HG02623 (cell line): ENCODE measurements around the gene MACROD2.

Experiments
- ATAC-seq: cut with Tn5 transposase; IDR thresholded peaks from one replicate; pipeline ENCODE4 v1.9.1; 2021; ENCODE audit warnings: moderate library complexity; ENCODE audit not compliant: unreplicated experiment

The MACROD2 gene

GRCh38 chr20:14838663-14839628, 843.6 kb downstream of the MACROD2 start:
- peak; percentile 83 for ATAC-seq

DNA sequence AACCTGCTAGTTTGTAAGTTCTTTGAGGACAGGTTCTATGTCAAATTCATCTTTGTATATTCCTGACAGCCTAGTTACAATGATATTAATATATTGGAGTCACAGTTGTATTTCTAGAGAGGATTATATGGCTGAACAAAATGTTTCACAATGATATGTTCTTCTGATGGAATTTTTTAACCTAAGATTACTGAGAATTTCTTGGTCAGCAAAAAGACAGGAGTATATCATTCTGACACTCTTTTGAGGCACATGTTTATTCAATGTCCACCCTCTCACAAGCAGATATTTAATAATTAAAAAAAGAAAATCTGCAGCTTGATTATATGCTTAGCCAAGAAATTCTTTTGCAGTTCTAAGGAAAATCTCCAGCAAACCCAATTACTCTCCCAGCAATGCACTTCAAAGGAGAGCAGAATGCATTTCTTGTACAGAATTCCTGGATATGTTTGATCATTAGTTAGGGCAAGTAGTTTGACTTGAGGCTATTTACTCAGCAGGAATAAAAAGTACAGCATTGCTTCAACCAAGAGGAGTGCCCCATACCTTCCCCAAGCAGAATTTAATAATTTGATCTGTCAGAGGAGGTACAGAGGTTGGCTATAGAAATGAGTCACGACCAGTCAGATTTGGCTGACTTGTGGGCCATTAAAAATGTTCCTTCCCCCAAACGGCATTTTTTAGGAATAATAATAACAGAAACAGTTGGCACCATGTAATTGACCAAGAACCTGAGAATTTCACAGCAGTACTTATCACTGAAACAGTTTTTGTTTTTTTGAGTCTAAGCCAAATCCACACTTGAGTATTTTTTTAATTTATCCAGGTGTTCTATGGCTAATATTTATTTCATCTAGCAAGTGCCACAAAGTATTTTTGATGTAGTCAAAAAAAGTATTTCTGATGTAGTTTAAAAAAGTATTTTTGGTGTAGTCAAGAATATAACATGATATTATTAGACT, 850.2 kb downstream of the MACROD2 start:
- no peak for ATAC-seq

- no peak for ATAC-seq
These were observed 853.5 kb downstream of the MACROD2 start for GRCh38 chr20:14848806-14849205.

DNA sequence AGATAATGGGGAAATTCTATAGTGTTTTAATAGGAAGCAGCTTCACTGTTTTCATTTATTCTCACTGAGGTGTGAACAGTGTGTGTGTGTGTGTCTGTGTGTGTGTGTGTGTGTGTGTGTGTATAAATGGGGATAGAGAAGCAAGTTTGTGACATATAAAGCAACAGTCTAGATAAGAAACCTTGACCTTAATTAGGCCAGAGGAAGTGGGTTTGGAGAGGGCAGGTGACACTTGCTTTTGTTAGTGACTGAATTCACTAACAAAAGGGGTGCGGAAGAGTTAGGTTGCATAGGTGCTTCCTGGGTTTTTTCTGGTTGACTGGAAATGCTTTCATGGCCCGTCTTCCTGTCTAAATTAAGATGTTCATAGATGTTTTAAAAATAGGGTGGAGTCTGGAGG, 857.8 kb downstream of the MACROD2 start:
- ATAC-seq = no peak

DNA sequence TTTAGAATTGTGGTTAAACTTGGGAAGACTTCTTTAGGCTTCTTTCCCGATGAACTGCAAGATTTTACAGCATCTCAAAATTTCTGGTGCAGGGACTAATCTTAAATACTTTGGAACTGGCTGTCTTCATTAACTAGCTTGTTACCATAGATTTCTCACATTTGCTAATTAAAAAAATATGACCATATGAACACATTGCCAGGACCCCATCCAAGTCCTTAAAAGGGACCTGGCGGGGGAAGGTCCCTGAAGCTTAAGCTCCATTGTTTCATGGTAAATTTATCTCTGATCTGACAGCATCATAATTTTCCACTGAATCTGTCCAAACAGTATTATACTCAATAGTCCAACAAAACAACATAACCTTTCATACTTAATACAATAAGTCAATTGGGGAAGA, 859.9 kb downstream of the MACROD2 start:
- no peak for ATAC-seq

DNA sequence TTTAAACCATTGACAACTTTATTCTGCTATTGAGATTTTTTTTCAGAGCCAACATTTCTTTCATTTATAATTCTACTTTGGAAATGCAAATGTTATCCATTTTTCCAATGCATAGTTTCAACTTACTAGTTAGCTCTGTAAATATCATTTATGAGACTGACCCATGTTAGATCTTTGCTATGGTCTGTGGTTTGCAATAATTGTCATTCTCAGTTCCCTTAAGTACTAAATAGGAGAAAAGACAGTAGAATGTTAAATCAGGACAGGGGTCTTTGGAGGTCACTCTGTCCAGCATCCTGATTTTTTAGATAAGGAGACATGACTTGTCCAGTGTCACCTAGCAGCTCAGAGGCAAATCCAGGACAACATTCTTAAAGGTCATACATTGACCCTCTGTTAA, 864.3 kb downstream of the MACROD2 start:
- ATAC-seq = no peak

GRCh38 chr20:14860410-14860814, 865.1 kb downstream of the MACROD2 start:
- no peak for ATAC-seq

GRCh38 chr20:14861028-14861699, 865.8 kb downstream of the MACROD2 start:
- no peak for ATAC-seq

DNA sequence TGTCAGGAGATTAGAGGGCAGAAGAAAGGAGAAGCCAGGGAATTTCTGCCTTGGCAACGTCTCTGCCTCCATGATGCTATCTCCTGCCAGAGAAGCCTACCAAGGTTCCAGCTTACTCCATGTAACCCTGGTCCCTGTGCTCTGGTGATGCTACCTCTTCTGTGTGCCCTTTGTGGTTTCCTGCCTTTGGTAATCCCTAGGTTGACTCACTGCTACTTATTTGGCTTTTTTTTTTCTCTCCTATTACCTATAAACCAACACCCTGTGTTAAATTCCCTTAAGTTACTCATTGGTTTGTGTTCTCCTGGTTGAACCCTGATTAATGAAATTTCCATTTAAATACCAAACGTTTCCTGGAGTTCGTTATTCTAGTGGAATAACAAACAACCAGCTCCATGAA, 869.9 kb downstream of the MACROD2 start:
- no peak for ATAC-seq

- no peak for ATAC-seq
These were observed 870.4 kb downstream of the MACROD2 start for GRCh38 chr20:14865731-14866130.

DNA sequence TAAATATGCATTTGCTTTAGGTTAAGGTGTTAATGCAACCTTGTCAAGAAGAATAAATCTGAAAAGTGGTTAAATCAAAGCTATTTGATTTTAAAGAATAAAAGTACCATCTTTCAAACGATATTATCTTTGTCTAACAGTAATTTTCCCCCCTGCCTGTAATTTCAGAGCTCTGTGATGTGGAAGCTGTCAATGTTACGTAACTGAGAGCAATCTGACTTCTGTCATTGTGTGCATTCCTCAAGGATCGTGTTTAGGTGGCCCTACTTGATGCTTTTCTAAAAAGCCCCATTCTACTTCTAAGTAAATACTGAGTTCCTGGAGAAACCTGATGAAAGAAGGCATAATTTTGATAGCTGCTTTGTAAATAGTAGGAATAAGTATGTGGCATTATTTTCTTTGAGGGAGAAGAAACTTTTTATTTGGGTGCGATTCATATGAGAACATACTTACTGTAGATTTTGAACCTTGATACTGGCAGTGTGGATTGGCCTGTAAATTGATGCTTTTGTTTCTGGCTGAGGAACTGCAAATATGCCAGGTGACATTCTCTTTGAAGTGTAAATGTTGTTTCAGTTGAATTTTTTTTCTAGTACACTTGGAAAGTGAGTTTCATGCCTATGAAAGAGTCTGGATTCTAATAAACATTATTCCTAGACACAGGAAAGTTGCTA, 871.7 kb downstream of the MACROD2 start:
- no peak for ATAC-seq

- no peak for ATAC-seq
These were observed 882.1 kb downstream of the MACROD2 start for GRCh38 chr20:14877301-14878028.

DNA sequence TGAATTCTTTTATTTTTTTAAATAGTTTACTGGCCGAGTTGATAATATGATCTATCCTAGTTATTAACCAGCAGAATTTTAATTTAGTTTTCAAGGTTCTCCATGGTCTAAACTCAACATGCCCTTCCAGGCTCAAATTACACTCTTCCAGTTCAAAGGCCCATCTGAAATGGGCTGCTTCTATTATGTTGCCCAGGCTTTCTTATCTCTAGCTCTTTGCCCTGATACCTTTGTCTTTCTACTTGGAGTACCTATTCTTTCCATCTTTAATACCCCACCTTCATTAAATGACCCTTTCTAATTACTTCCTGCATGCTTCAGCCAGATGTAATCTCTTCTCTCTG, 883.3 kb downstream of the MACROD2 start:
- no peak for ATAC-seq

- peak; percentile 59 for ATAC-seq
These were observed 883.8 kb downstream of the MACROD2 start for GRCh38 chr20:14879020-14879697.

DNA sequence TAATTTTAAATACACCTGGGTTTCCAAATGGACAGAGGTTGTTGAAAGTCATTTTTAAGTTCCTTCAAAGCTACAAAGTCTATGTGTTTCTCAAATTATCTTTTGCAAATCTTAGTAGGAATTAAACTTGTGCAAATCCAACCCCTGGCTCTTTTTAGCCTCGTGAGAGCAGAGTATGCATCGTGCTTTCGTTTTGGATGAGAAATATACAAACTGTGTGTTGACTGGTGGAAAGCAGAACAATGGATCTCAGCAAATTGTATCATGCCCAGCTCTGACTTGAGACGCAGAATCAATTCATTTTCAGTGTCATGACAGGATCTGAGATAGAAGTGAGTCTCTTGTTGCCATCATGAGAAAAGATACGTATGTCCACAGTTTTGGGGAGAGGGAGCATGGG, 884.5 kb downstream of the MACROD2 start:
- ATAC-seq = no peak

GRCh38 chr20:14881518-14881917, 886.2 kb downstream of the MACROD2 start:
- no peak for ATAC-seq

DNA sequence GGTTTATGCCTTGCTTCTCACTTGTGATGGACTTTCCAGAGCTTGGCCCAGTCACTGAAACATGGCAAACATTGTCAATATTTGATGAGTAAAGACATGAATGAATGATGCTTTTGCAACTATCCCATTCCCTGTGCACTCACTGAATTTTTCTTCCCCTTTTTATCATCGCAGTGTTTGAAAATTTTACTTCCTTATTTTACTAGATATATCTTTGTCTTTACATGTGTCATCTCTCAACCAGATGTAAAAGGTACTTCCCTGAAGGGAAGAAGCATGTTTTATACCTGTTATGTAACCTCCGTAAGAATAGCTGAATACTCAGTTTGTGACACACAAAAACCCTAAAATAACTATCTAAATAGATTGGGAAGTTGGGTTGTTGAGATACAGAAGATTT, 886.8 kb downstream of the MACROD2 start:
- ATAC-seq = no peak

DNA sequence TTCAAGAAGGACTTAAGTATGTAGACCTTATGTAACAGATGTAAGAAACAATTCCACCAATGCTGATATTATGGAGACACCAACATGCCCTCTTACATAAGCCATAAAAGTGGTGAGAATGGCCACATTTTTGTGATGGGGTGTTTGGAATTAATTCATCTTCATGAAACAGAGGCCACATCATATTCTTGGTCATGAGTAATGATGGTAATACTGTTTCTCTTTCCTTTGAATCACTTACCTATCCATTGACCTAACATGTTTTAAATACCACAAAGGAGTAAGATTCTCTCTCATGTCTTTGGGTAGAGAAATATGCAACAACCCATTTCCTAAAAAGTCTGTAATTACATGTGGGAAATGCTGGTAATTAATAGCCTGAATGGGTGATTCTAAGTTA, 887.5 kb downstream of the MACROD2 start:
- ATAC-seq = no peak

- no peak for ATAC-seq
These were observed 888.0 kb downstream of the MACROD2 start for GRCh38 chr20:14883324-14883723.
